Gastroesophageal sphincter (tissue), 4 donors: ENCODE measurements around the gene SMG1. TPM values are rescaled to one million over a fixed set of nuclear protein-coding genes. Genes with fewer than 3 reads are reported as not detected.
"Not testable (repeated sequence)": the region's sequence is repeated elsewhere in the genome, so short reads cannot be mapped to it uniquely, and the experiment has no call there.

Source experiments
- ATAC-seq: fragments of 150-250 bp; one replicate; pipeline ENCODE4 v1.9.1; 2016; ENCODE audit warnings: mild to moderate bottlenecking, moderate library complexity
- H3K27ac ChIP-seq, 4 donors: fragments of 200-600 bp; sonication (generic) in 3 of 4; 1 replicate in 3 of 4; 2 replicates in 1 of 4; pipeline ENCODE4 v1.5.1; 2016 to 2019
- H3K27me3 ChIP-seq: fragments of 200-600 bp; sonication (generic); one replicate; pipeline ENCODE4 v1.5.1; 2019
- H3K36me3 ChIP-seq, 2 donors: fragments of 200-600 bp; sonication (generic); one replicate each; pipeline ENCODE4 v1.5.1; 2019; ENCODE audit warnings: control low read depth in 1 of 2
- H3K4me1 ChIP-seq, 3 donors: fragments of 200-600 bp; sonication (generic); 1 replicate in 2 of 3; 2 replicates in 1 of 3; pipeline ENCODE4 v1.5.1; 2016 to 2019; ENCODE audit warnings: control low read depth in 2 of 3
- H3K4me3 ChIP-seq, 2 donors: fragments of 200-600 bp; sonication (generic); one replicate each; pipeline ENCODE4 v1.5.1; 2019; ENCODE audit warnings: mild to moderate bottlenecking in 1 of 2, moderate library complexity in 1 of 2
- H3K9me3 ChIP-seq, 3 donors: fragments of 200-600 bp; sonication (generic); one replicate each; pipeline ENCODE4 v1.5.1; 2017 to 2019; ENCODE audit warnings: control low read depth in 2 of 3
- EP300 ChIP-seq: sonication (generic); formaldehyde crosslinking; IDR thresholded peaks from one replicate; pipeline ENCODE4 v1.6.1; 2017; ENCODE audit warnings: antibody characterized with exemption, mild to moderate bottlenecking
- POLR2A ChIP-seq, 2 donors: fragments of 450-650 bp; IDR thresholded peaks; one replicate each; pipeline ENCODE4 v1.6.1; 2017; ENCODE audit warnings: antibody characterized with exemption in 2 of 2, mild to moderate bottlenecking in 2 of 2, moderate library complexity in 1 of 2
- POLR2AphosphoS5 ChIP-seq: sonication (generic); formaldehyde crosslinking; IDR thresholded peaks from one replicate; pipeline ENCODE4 v1.6.1; 2017; ENCODE audit warnings: antibody characterized with exemption
- WGBS, 2 donors: methylation state at CpG; one replicate each; pipeline ENCODE4 v1.1.5; 2018; ENCODE audit warnings: low coverage in 1 of 2; 5-methylcytosine and 5-hydroxymethylcytosine counted together
- total RNA-seq, 4 donors: library from RNA; depleted of rRNA; stranded (reverse); fragments of >200 nt; gene quantifications; one replicate each; pipeline ENCODE4 v1.1.0, GENCODE V29; 2016
- TF ChIP-seq, protein P1 (sequence below), 4 experiments: fragments of 200-600 bp in 2 of 4; fragments of 450-650 bp in 2 of 4; sonication (generic) in 1 of 4; IDR thresholded peaks; one replicate each; pipeline ENCODE4 v1.5.1; 2017 to 2019; ENCODE audit warnings: antibody characterized with exemption in 4 of 4, mild to moderate bottlenecking in 2 of 4, moderate library complexity in 2 of 4

SMG1 gene
- total RNA-seq, 4 donors from 2014 or later: 49.0 to 106 (median 91.7) TPM

DNA sequence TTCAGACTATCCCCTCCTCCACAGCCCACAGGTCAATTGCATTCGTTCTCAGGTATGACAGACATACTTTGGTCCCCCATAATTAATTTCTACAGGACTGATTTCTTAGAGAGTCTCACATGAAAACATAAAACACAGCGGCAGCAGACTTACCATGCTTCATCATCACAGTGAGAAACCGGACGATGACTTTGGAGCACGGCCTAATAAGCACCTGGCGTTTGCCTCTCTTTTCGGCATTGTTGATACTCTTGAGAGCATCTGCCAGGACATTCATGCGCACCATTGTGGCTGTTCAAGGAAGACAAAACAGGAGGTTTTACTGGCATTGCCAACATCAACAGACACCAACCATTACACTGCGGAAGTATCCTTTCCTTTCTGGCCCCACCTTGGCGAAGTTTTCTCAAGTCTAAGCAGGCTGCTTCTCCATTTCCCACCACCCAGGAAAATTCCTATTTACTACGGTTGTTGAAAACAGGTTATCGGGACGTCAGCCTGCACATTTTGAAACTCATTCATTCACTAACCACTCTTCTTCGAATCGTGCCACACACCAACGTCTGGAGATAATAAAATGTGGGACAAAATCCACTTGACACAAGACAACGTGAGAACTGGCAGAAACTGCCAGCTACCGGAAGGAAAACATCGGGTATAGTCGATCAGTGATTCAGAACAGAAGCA lies 137.2 kb downstream of the SMG1 start:
- no peak for ATAC-seq

DNA sequence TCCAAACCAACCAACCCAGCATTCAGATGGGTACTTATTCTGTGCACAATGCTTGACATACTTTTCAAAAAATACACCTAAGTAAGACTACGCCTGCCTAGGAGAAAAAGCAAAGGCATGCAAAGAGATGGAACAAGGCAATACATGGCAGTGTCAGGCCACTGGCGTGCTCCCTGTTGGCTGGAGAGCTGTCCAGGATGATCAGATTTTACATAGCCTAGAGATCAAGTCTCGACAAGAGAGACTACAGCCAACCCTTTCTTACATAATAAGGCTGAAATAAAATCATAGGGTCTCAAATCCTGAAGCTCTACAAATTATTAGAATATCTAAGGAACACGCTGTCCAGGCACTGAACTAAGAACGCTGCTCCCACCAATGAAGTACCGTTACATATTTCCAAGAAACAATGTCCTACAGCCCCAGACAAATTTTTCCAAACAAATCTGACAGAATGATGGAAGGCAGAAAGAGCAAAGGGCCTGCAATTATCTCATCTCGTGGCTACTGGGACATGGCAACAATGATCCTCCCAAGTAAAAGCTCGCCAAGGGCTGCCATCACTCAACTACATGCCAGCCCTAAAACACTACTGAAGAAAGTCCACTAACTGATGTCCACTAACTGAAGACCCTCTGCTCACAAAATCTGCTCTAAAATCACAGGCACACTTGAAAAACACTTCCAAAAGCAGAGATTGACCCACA lies 141.1 kb downstream of the SMG1 start:
- no peak for TF ChIP-seq POLR2AphosphoS5
- TF ChIP-seq, protein P1, sequence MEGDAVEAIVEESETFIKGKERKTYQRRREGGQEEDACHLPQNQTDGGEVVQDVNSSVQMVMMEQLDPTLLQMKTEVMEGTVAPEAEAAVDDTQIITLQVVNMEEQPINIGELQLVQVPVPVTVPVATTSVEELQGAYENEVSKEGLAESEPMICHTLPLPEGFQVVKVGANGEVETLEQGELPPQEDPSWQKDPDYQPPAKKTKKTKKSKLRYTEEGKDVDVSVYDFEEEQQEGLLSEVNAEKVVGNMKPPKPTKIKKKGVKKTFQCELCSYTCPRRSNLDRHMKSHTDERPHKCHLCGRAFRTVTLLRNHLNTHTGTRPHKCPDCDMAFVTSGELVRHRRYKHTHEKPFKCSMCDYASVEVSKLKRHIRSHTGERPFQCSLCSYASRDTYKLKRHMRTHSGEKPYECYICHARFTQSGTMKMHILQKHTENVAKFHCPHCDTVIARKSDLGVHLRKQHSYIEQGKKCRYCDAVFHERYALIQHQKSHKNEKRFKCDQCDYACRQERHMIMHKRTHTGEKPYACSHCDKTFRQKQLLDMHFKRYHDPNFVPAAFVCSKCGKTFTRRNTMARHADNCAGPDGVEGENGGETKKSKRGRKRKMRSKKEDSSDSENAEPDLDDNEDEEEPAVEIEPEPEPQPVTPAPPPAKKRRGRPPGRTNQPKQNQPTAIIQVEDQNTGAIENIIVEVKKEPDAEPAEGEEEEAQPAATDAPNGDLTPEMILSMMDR (IDR thresholded peaks at IDR 0.05): no peak
- no peak for TF ChIP-seq EP300
- no peak for TF ChIP-seq POLR2A (IDR thresholded peaks at IDR 0.05)
- Histone ChIP-seq H3K27ac (peak overlapping the region in 3 of 4 donors; percentile 27 to 62 (median 28)), H3K4me3 (no peak overlapping the region), H3K9me3 (no peaks in the 10 kb centered on the region), H3K4me1 (peaks cover 6 to 61% (median 28%) of the 10 kb centered on the region in 3 donors), H3K36me3 (peaks cover 3 to 67% of the 10 kb centered on the region in 2 donors), H3K27me3 (no peaks in the 10 kb centered on the region)
- WGBS, 2 donors: 38 to 47% methylated on average over 8 of the region's 8 CpGs
- ATAC-seq: no peak

More for the DNA sequence above, 137.2 kb downstream of the SMG1 start:
- Histone ChIP-seq H3K4me3 (peak overlapping the region; percentile 85 to 93), H3K36me3 (peaks cover 0 to 74% of the 10 kb centered on the region in 2 donors), H3K27ac (peak overlapping the region; percentile 83 to 93 (median 86)), H3K4me1 (peaks cover 6 to 62% (median 28%) of the 10 kb centered on the region in 3 donors), H3K9me3 (no peaks in the 10 kb centered on the region), H3K27me3 (no peaks in the 10 kb centered on the region)
- 7 to 8% methylated on average over 19 of the region's 20 CpGs for WGBS, 2 donors
- TF ChIP-seq EP300 (no peak), POLR2AphosphoS5 (no peak), POLR2A (IDR thresholded peaks at IDR 0.05) (no peak)
- TF ChIP-seq, protein P1 (IDR thresholded peaks at IDR 0.05): no peak

DNA sequence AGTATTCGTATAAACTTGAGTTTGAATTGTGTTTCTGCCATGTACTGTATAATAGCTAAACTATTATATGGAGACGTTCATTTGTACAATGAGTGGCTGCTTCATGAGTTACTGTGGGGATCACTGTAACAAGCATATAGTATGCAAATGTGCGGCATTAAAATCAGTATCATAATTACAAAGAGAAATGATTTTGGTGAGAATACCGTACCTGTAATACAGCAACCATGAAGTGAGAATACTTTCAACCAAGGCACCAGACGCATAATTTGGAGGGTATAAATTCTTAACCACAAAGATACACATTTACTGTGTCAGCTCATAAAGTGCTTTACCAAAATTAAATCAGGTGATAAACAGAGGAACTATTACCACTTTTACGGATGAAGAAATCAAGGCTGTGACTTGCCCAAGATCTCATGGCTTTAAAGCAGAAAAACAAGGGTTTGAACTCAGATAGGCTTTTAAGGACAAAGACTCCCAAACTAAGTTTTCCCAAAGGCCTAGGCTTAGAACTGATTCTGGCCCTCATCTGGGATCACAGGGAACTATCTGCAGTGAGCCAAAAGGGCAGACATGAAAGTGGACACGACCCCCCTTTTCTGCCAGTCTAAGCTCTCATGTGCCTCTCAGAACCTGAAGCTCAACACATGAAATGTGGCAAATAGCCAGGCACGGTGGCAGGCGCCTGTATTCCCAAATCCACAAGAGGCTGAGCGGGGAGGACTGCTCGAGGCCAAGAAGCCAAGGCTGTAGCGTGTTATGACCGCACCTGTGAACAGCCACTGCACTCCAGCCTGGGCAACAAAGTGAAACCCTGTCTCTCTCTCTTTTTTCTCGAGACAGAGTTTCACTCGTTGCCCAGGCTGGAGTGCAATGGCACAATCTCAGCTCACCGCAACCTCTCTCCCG lies 142.5 kb downstream of the SMG1 start:
- no peak overlapping the region for H3K4me3 ChIP-seq
- ATAC-seq: no peak
- H3K27me3 ChIP-seq: no peaks in the 10 kb centered on the region
- peak overlapping the region in 2 of 4 donors; percentile 28 to 35 for H3K27ac ChIP-seq
- TF ChIP-seq, protein P1 (IDR thresholded peaks at IDR 0.05): no peak
- no peak for TF ChIP-seq EP300
- TF ChIP-seq POLR2AphosphoS5: no peak
- no peak for TF ChIP-seq POLR2A (IDR thresholded peaks at IDR 0.05)
- whole genome bisulfite sequencing, 2 donors: 87 to 88% methylated on average over 7 to 16 of the region's 17 CpGs
- H3K36me3 ChIP-seq: peaks cover 3 to 65% of the 10 kb centered on the region in 2 donors
- peaks cover 6 to 55% (median 25%) of the 10 kb centered on the region in 3 donors for H3K4me1 ChIP-seq
- H3K9me3 ChIP-seq: no peaks in the 10 kb centered on the region

DNA sequence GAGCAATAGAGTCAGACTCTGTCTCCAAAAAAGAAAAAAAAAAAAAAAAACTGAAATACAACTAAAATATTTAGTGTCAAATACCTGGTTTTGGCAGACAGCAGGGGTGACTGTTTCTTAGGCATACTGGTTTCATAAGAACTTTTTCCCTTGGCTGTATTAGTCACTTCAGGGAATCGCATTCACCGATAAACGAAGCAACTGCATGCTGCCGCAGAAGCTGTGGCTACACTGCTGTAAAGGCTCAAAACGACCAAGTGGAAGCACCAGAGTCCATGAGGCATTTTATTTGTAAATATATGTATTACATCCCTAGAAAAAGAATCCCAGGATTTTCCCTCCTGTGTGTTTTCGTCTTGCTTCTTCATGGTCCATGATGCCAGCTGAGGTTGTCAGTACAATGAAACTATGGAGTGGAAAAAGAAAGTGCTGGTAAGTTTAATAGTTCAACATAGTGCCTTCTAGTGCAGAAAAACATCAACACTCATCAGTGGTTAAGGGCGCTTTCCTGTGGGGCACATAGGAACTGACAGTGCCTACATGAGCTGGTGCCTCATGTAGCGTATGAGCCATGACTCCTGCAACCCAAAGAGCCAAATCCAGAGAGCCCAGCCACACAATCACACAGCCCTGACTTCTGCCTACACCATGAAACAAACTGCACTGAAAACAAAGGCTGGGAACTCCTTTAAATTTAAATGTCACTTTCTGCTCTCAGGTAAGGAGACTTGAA lies 143.3 kb downstream of the SMG1 start:
- WGBS, 2 donors: 82 to 85% methylated on average over 8 of the region's 8 CpGs
- Histone ChIP-seq H3K4me1 (peaks cover 4 to 47% (median 17%) of the 10 kb centered on the region in 3 donors), H3K4me3 (no peak overlapping the region), H3K9me3 (no peaks in the 10 kb centered on the region), H3K27ac (no peak overlapping the region), H3K27me3 (no peaks in the 10 kb centered on the region), H3K36me3 (peaks cover 3 to 56% of the 10 kb centered on the region in 2 donors)
- no peak for ATAC-seq
- TF ChIP-seq, protein P1 (IDR thresholded peaks at IDR 0.05): no peak
- TF ChIP-seq POLR2A (IDR thresholded peaks at IDR 0.05): no peak
- TF ChIP-seq EP300: no peak
- no peak for TF ChIP-seq POLR2AphosphoS5

DNA sequence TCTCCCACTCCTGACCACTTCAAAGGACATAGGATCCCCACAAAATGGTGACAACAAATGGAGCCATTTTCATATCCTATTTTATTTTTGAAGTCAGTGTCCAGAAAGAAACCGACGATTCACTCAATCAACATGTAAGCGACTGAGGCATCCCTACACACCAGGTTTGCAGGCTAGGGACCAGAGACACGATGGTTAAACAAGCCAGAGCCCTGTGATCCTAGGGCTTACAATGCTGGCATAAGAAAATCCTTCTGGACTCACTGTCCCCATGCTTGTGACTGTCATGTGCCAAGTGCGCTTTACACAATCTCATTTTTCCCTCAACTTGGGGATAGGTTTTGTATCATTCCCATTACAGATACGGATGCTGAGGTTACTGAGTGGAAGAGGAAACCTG lies 145.0 kb downstream of the SMG1 start:
- H3K27ac ChIP-seq, H3K4me3 ChIP-seq, H3K27me3 ChIP-seq, H3K9me3 ChIP-seq, ATAC-seq: not testable (repeated sequence)
- Histone ChIP-seq H3K4me1 (peaks cover 4 to 31% (median 12%) of the 10 kb centered on the region in 3 donors), H3K36me3 (peaks cover 3 to 40% of the 10 kb centered on the region in 2 donors)
- no CpG with 5 or more reads among the region's 6 CpGs for WGBS, 2 donors

DNA sequence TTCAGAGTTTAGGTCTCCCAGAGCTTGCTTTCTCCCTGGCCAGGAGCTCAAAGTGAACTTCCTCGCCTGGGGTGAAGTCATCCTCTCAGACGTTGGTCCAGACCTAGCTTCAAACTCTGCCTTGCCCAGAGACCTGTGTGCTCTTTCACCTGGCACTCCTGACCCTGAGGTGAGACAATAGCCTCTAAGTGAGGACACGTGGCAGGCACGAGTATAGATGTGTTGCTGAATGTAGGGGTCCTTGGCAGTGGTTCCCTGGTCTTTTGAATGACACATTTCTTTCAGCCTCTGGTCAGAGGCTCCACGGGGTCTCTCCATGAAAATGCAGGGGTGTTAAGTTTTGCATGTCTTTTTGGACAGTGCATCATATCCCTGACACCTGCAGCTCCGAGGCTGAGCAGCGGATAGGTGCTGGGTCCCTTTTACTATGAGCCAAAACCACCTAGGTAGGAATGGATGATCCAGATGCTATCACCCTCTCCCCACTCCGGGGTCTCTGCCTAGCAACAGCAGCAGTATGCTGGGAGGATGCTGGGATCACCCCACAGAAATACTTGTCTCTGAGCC lies 145.7 kb downstream of the SMG1 start:
- H3K4me3 ChIP-seq, H3K27ac ChIP-seq, ATAC-seq, H3K27me3 ChIP-seq, H3K9me3 ChIP-seq: not testable (repeated sequence)
- WGBS, 2 donors: 44 to 51% methylated on average over 3 to 4 of the region's 8 CpGs
- Histone ChIP-seq H3K4me1 (peaks cover 2 to 24% (median 5%) of the 10 kb centered on the region in 3 donors), H3K36me3 (peaks cover 3 to 33% of the 10 kb centered on the region in 2 donors)

DNA sequence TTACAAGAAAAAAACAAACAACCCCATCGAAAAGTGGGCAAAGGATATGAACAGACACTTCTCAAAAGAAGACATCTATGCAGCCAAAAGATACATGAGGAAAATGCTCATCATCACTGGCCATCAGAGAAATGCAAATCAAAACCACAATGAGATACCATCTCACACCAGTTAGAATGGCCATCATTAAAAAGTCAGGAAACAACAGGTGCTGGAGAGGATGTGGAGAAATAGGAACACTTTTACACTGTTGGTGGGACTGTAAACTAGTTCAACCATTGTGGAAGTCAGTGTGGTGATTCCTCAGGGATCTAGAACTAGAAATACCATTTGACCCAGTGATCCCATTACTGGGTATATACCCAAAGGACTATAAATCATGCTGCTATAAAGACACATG lies 148.5 kb downstream of the SMG1 start:
- ATAC-seq, H3K27me3 ChIP-seq, H3K4me3 ChIP-seq, H3K9me3 ChIP-seq, H3K4me1 ChIP-seq, H3K27ac ChIP-seq: not testable (repeated sequence)
- no CpG with 5 or more reads among the region's 1 CpG for WGBS, 2 donors
- peaks cover 0 to 13% of the 10 kb centered on the region in 2 donors for H3K36me3 ChIP-seq
